Measurements from ENCODE around the gene ZNF175.

Gene ZNF175

DNA sequence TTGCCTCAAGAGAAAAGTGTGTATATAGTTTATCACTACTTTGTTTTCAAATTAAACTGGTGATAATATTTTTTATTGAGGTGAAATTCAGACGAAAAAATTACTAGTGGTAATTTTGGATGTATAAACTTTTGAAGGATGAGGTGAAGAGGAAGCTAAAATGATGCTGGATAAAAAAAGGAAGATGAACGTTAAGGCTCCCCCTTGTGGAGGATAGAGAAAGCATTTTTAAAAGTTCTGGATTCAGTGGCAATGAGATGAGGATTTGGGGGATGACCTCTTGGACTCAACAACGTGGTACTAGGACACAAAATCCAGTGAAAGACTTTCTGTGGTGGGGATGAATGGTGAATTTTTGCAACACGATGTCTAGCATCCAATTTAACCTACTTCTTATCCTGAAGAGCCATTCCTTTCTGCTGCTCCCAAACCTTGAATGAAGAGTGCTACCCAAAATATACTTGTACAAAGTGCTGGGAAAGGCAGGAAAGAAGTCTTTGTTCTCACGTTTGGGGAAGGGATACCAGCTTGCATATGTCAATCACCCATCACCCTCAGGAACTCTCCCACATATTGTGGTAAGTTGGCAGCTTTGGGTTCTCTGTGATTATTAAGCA, 66.4 kb downstream of the ZNF175 start:
- no peak for FAIRE-seq

DNA sequence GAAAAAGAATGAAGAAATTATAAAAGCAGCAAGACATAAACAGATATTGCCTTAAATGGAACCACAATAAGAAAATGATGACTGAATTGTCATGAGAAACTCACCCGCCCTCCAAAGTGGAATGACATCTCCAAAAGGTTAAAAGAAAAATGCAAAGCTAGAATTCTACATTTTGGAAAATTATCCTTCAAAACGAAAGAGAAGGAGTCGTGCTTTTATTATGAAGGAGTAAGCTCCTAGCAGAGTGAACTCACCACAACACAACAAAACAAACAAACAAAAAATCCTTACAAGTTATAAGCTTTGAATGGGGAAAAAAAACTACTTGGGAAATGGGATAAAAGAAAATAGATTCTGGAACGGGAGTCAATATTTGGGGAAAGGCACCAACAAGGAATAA, 68.8 kb downstream of the ZNF175 start:
- FAIRE-seq: no peak

DNA sequence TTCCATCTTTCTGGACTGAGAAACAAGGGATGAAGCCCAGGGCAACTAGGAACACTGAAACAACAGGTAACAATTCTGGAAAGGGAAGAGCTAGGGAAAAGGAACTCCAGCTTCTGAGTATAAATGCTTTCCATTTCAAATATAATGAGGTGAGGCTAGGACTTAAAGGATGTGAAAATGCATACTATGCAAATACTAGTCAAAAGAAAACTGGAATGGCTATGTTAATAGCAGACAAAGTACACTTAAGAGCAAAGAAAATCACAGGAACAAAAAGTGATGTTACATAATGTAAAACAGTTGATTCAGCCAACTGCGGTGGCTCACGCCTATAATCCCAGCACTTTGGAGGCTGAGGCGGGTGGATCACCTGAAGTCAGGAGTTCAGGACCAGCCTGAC, 69.3 kb downstream of the ZNF175 start:
- no peak for FAIRE-seq

DNA sequence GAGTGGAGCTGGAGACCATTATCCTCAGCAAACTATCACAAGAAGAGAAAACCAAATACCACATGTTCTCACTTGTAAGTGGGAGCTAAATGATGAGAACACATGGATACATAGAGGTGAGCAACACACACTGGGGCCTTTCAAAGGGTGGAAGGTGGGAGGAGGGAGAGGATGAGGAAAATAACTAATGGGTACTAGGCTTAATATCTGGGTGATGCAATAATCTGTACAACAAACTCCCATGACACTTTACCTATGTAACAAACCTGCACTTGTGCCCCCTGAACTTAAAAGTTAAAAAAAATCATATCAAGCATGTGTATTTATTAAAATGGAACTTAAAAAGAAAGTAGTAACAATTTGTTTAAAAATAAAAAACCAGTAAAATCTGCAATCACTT, 70.6 kb downstream of the ZNF175 start:
- no peak for FAIRE-seq
